Naive thymus-derived CD4-positive, alpha-beta T cell (primary cell): ENCODE results near the gene SMPD3. TPM values are rescaled to one million over a fixed set of nuclear protein-coding genes. Genes with fewer than 3 reads are reported as not detected.

Source experiments
- ATAC-seq: fragments of 150-1000 bp; cut with Tn5 transposase; 2 replicates; pipeline ENCODE4 v1.10.0; 2021; ENCODE audit warnings: mild to moderate bottlenecking, moderate library complexity
- CTCF ChIA-PET: fragments of 350-600 bp; sonication (Branson Sonifier 250); formaldehyde crosslinking; loops from one replicate; lab custom pipeline; 2021; ENCODE audit warnings: antibody characterized with exemption; lab: Charles Lee
- POLR2A ChIA-PET: fragments of 350-600 bp; sonication (Branson Sonifier 250); formaldehyde crosslinking; loops from one replicate; lab custom pipeline; 2021; ENCODE audit warnings: antibody characterized with exemption, inconsistent platforms; lab: Charles Lee
- DNase-seq, 9 donors: peaks; one replicate each; pipeline versions ENCODE4 v3.0.0 to v3.0.0-alpha.2; 2020 to 2022; ENCODE audit warnings: mixed read lengths in 1 of 9
- H3K27ac ChIP-seq: one replicate; pipeline ENCODE4 v1.7.0; 2013; ENCODE audit warnings: mild to moderate bottlenecking, low read depth, low read length, moderate library complexity
- H3K27me3 ChIP-seq, 2 donors: one replicate each; pipeline ENCODE4 v1.7.0; 2013; ENCODE audit warnings: low read length in 2 of 2, mild to moderate bottlenecking in 2 of 2, moderate library complexity in 2 of 2; ENCODE audit not compliant: control insufficient read depth in 2 of 2, insufficient read depth in 2 of 2
- H3K36me3 ChIP-seq, 3 experiments: 1 replicate in 2 of 3; 2 replicates in 1 of 3; pipeline ENCODE4 v1.7.0; 2013; ENCODE audit warnings: low read length in 3 of 3, mild to moderate bottlenecking in 3 of 3, moderate library complexity in 1 of 3; ENCODE audit not compliant: insufficient read depth in 3 of 3, control insufficient read depth in 2 of 3
- H3K4me1 ChIP-seq, 2 donors: one replicate each; pipeline ENCODE4 v1.7.0; 2013; ENCODE audit warnings: low read length in 2 of 2, mild to moderate bottlenecking in 2 of 2, moderate library complexity in 1 of 2; ENCODE audit not compliant: control insufficient read depth in 2 of 2, insufficient read depth in 2 of 2
- H3K4me3 ChIP-seq: 2 replicates; pipeline ENCODE4 v1.7.0; 2013; ENCODE audit warnings: mild to moderate bottlenecking, low read length
- H3K9me3 ChIP-seq, 3 experiments: 1 replicate in 2 of 3; 2 replicates in 1 of 3; pipeline ENCODE4 v1.7.0; 2013; ENCODE audit warnings: low read length in 3 of 3; ENCODE audit not compliant: control insufficient read depth in 2 of 3
- H3K27ac Mint-ChIP-seq, 9 donors: one replicate each; pipeline ENCODE4 v1.8.0; 2020 to 2022; ENCODE audit warnings: mixed read lengths in 9 of 9, mild to moderate bottlenecking in 8 of 9, moderate library complexity in 5 of 9, inconsistent platforms in 2 of 9
- H3K27me3 Mint-ChIP-seq, 5 donors: one replicate each; pipeline ENCODE4 v1.8.0; 2021 to 2022; ENCODE audit warnings: mixed read lengths in 5 of 5, mild to moderate bottlenecking in 1 of 5
- H3K36me3 Mint-ChIP-seq, 5 donors: one replicate each; pipeline ENCODE4 v1.8.0; 2020 to 2022; ENCODE audit warnings: mixed read lengths in 5 of 5, mild to moderate bottlenecking in 3 of 5, inconsistent platforms in 1 of 5
- H3K4me1 Mint-ChIP-seq, 7 donors: one replicate each; pipeline ENCODE4 v1.8.0; 2020 to 2022; ENCODE audit warnings: mixed read lengths in 7 of 7, mild to moderate bottlenecking in 3 of 7, inconsistent platforms in 1 of 7
- H3K4me3 Mint-ChIP-seq, 10 donors: one replicate each; pipeline ENCODE4 v1.8.0; 2020 to 2022; ENCODE audit warnings: mild to moderate bottlenecking in 10 of 10, mixed read lengths in 10 of 10, moderate library complexity in 6 of 10, inconsistent platforms in 2 of 10
- H3K9me3 Mint-ChIP-seq, 11 donors: one replicate each; pipeline ENCODE4 v1.8.0; 2020 to 2022; ENCODE audit warnings: mixed read lengths in 11 of 11, mild to moderate bottlenecking in 4 of 11, inconsistent platforms in 1 of 11, moderate library complexity in 1 of 11
- intact Hi-C, 2 donors: fragments of 100-400 bp; cut with micrococcal nuclease; formaldehyde crosslinking; loops; one replicate each; pipeline ENCODE4 v1.15.1; 2023
- polyA plus RNA-seq, 2 donors: library from polyadenylated mRNA; unstranded; fragments of 300-500 nt; fragmentation: Illumina TruSeq; gene quantifications; one replicate each; pipeline ENCODE4 v1.2.3, GENCODE V29; 2021
- total RNA-seq, 6 experiments: library from RNA in 5 of 6; stranded (reverse) in 5 of 6; gene quantifications; 1 replicate in 5 of 6; 2 replicates in 1 of 6; pipeline ENCODE4 v1.2.3 and lab custom pipeline; 2021 to 2026

SMPD3 gene
- total and polyA plus RNA-seq, 7 experiments from 2014 or later = 0.32 to 6.1 (median 1.8) TPM

DNA sequence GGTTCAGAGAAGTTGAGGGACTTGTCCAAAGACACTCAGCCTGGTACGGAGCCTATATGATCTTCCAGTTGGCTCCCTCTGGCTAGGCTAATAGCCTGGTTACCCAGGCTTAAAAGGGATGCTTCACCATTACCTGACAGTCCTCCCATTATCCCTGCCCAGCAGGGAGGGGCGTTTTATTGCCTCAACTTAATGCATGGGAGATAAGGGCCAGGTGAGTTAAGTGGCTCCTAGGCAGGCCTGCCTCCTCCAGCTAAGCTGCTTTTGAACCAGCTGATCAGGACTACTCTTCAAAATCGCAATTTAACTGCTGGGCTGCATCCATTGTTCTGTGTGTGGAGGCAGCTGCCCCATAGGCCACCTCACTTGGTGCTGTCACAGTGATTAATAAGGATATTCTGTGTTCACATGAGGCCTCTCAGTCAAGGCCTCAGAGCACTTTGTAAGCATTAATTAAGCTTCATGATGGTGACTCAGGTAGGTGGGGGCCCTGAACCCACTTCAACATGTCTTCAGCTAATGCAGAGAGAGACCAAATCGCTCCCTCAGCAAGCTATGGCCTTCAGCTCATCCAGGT lies 27.9 kb downstream of the SMPD3 start:
- Histone ChIP-seq H3K36me3 (no peaks in the 10 kb centered on the region), H3K9me3 (no peaks in the 10 kb centered on the region), H3K27ac (no peak overlapping the region), H3K4me3 (no peak overlapping the region), H3K27me3 (no peaks in the 10 kb centered on the region), H3K4me1 (peaks cover 40 to 78% of the 10 kb centered on the region in 2 donors)
- H3K4me1 Mint-ChIP-seq = peaks cover 44 to 89% (median 83%) of the 10 kb centered on the region in 7 donors
- peaks cover 0 to 3% (median 0%) of the 10 kb centered on the region in 5 donors for H3K27me3 Mint-ChIP-seq
- H3K36me3 Mint-ChIP-seq = peaks cover 0 to 7% (median 0%) of the 10 kb centered on the region in 5 donors
- H3K9me3 Mint-ChIP-seq = peaks cover 0 to 3% (median 0%) of the 10 kb centered on the region in 11 donors
- ChIA-PET CTCF (interaction anchor here (0.7 to 2.5 kb wide), 3 partner anchors 45 to 156 kb away, joined by 4 to 5 read pairs (median 4); no protein-coding TSS in a partner anchor), POLR2A (interaction anchor here (1.3 kb wide), 1 partner anchor 13 kb away, joined by 9 read pairs; no protein-coding TSS in a partner anchor)
- ATAC-seq = no peak
- no peak for DNase-seq
- no peak overlapping the region for H3K4me3 Mint-ChIP-seq
- intact Hi-C loops = no loop called here
- H3K27ac Mint-ChIP-seq = peak overlapping the region in 6 of 9 donors; percentile 94 to 100 (median 98)

DNA sequence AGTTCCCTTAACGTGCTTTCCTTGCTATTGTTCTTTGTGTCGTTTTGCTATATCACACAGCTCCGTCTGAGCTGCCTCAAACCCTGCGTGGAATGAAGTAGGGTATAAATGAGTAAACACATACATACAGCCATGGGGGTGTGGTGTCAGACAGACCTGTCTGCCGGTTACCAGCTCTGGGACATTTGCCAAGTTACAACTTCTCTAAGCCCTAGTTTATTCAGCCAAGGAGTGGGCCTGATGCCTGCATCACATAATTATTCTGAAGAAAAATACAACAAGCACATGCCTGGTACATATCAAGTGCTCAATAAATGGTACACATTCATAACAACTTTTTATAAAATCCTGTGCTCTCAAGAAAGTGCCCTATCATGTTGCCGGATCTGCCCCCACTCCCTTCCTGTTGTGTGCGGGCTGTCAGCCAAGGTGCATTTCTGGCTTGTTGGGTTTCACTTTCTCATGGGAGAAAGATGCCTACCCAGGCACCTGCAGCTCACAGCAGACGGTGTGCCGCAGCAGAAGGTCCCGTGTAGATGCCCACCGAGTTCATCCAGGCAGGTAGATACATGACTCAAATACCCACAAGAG lies 30.5 kb downstream of the SMPD3 start:
- H3K27ac ChIP-seq = peak overlapping the region; percentile 67
- no peaks in the 10 kb centered on the region for H3K36me3 ChIP-seq
- intact Hi-C loops = loop anchor here (1.0 to 5.0 kb wide), 10 partner anchors 8 to 171 kb away; partner anchors contain the start of genes SMPD3 (in 2 of the 2) and PLA2G15 (in 1 of the 2)
- peak; percentile 92 for ATAC-seq
- Mint-ChIP-seq H3K27me3 (no peaks in the 10 kb centered on the region), H3K4me1 (peaks cover 44 to 89% (median 75%) of the 10 kb centered on the region in 7 donors), H3K4me3 (peak overlapping the region; percentile 76 to 89 (median 86)), H3K27ac (peak overlapping the region; percentile 94 to 100 (median 98)), H3K9me3 (peaks cover 0 to 3% (median 0%) of the 10 kb centered on the region in 11 donors), H3K36me3 (peaks cover 0 to 7% (median 0%) of the 10 kb centered on the region in 5 donors)
- DNase-seq = peak; percentile 35 to 91 (median 85)
- no peaks in the 10 kb centered on the region for H3K27me3 ChIP-seq
- CTCF ChIA-PET = interaction anchor here (0.6 to 4.8 kb wide), 13 partner anchors 9 to 129 kb away, joined by 3 to 29 read pairs (median 4); no protein-coding TSS in a partner anchor
- POLR2A ChIA-PET = interaction anchor here (0.6 to 3.6 kb wide), 21 partner anchors 9 to 715 kb away, joined by 3 to 27 read pairs (median 5); partner anchors contain the start of genes CHTF8, NFATC3, PRMT7 and SLC7A6OS
- peaks cover 40 to 64% of the 10 kb centered on the region in 2 donors for H3K4me1 ChIP-seq
- H3K4me3 ChIP-seq = peak overlapping the region; percentile 32
- no peaks in the 10 kb centered on the region for H3K9me3 ChIP-seq

DNA sequence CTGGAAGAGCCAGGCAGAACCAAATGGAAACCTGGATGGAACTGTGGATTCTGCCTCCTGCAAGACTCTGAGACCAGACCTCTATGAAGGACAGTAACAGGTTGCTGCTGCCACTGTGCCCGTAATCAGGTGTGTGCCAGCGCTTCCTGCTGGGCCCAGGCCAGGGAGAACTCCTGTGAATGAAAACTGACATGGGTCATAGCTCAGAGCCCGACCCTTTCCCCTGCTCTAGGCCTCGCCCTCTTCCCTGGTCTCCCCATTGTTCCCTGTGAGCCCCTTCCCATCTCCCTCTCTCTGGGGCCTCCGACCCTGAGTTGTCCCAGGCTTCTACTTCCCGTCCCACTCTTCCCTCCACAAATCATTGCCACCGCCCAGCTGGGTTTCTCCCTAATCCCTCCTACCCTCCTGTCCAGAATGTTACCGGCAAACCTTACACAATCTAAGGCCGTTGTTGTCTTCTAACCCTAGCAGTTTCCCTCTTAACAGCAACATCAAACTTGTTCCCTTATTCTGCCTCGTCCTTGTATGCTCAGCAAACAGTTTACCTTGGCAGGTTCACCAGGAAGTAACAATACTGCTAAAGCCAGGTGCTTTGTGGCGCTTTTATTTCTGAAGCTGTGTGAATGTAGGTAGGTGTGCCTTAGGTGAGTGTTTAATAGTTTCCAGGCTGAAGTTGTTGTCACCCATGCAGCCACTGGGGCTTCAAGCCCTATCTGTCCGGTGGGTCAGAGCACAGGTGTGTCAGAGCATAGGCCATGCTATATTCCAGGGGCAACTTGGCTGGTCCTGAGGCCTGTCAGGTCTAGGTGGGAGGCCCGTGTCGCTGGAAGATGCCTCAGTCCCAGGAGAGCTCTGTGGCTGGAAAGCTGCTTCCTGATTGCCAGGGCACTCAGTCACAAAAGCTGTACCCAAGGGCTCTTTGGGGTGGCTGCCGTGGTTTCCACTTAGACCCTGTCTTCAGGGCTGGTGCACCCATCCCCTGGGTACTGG lies 32.0 kb downstream of the SMPD3 start:
- Histone ChIP-seq H3K36me3 (no peaks in the 10 kb centered on the region), H3K27me3 (no peaks in the 10 kb centered on the region), H3K4me1 (peaks cover 40 to 52% of the 10 kb centered on the region in 2 donors), H3K27ac (peak overlapping the region; percentile 67), H3K9me3 (no peaks in the 10 kb centered on the region), H3K4me3 (peak overlapping the region; percentile 12)
- no peaks in the 10 kb centered on the region for H3K27me3 Mint-ChIP-seq
- DNase-seq = peak in 1 of 9 donors; percentile 22
- peaks cover 0 to 3% (median 0%) of the 10 kb centered on the region in 11 donors for H3K9me3 Mint-ChIP-seq
- H3K4me1 Mint-ChIP-seq = peaks cover 41 to 75% (median 63%) of the 10 kb centered on the region in 7 donors
- H3K4me3 Mint-ChIP-seq = peak overlapping the region in 8 of 10 donors; percentile 2 to 87 (median 44)
- ATAC-seq = no peak
- H3K36me3 Mint-ChIP-seq = peaks cover 0 to 9% (median 0%) of the 10 kb centered on the region in 5 donors
- ChIA-PET POLR2A (interaction anchor here (1.1 to 3.6 kb wide), 9 partner anchors 9 to 334 kb away, joined by 3 to 27 read pairs (median 11); partner anchors contain the start of genes PRMT7 and SLC7A6OS), CTCF (interaction anchor here (0.9 to 4.8 kb wide), 4 partner anchors 9 to 105 kb away, joined by 3 to 29 read pairs (median 4); no protein-coding TSS in a partner anchor)
- peak overlapping the region; percentile 94 to 100 (median 98) for H3K27ac Mint-ChIP-seq
- intact Hi-C loops = loop anchor here (5.0 kb wide), 4 partner anchors 49 to 169 kb away; partner anchors contain the start of gene PLA2G15 (in 1 of the 2)

DNA sequence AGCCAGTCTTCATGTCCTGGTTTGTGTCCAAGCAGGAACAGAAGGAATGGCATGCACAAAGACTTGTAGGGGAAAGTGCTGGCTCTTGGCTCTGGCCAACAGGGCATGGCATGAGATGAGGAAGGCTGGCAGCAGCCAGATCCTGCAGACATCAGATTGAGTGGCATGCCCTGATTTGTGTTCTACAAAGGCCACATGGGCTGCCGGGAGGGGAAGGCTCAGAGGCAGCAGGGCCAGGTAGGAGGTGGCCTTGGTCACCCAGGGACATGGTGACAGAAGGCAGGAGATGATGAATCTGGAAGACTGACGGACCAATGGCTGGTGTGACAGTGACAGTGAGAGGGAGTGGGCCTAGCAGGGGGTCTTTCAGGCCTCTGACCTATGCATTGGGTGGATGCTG lies 33.7 kb downstream of the SMPD3 start:
- peaks cover 0 to 9% (median 0%) of the 10 kb centered on the region in 5 donors for H3K36me3 Mint-ChIP-seq
- H3K9me3 Mint-ChIP-seq = peaks cover 0 to 3% (median 0%) of the 10 kb centered on the region in 11 donors
- POLR2A ChIA-PET = no interaction called here
- DNase-seq (no peak), ATAC-seq (no peak)
- H3K27ac Mint-ChIP-seq = peak overlapping the region; percentile 33 to 91 (median 85)
- CTCF ChIA-PET = no interaction called here
- no peaks in the 10 kb centered on the region for H3K36me3 ChIP-seq
- no peak overlapping the region for H3K27ac ChIP-seq
- peak overlapping the region in 3 of 10 donors; percentile 21 to 43 (median 36) for H3K4me3 Mint-ChIP-seq
- intact Hi-C loops = no loop called here
- no peak overlapping the region for H3K4me3 ChIP-seq
- H3K4me1 Mint-ChIP-seq = peaks cover 38 to 61% (median 52%) of the 10 kb centered on the region in 7 donors
- H3K9me3 ChIP-seq = no peaks in the 10 kb centered on the region
- H3K27me3 ChIP-seq = no peaks in the 10 kb centered on the region
- peaks cover 39 to 42% of the 10 kb centered on the region in 2 donors for H3K4me1 ChIP-seq
- no peaks in the 10 kb centered on the region for H3K27me3 Mint-ChIP-seq

DNA sequence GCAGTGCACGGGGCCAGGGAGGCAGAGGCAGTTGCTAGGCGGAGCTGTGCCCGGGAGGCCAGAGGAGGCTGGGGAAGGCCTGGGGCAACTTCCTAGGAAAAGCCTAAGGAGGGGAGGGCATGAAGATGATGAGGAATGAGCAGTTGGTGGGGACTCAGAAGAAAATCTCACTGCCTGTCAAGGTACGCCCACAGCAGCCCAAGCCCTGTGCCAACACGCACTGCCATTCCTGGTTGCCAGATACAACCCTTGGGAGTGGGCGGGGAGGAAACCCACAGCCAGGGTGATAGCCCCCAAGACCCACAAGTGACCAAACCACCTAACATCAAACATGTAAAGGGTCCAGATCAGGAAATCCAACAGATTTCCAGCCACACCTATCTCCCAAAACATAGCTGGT lies 36.2 kb downstream of the SMPD3 start:
- Histone ChIP-seq H3K27ac (no peak overlapping the region), H3K4me1 (peaks cover 15 to 18% of the 10 kb centered on the region in 2 donors), H3K27me3 (no peaks in the 10 kb centered on the region), H3K4me3 (no peak overlapping the region), H3K36me3 (peaks cover 0 to 3% (median 0%) of the 10 kb centered on the region in 3 experiments), H3K9me3 (no peaks in the 10 kb centered on the region)
- DNase-seq (no peak), ATAC-seq (no peak)
- peaks cover 18 to 36% (median 27%) of the 10 kb centered on the region in 7 donors for H3K4me1 Mint-ChIP-seq
- H3K9me3 Mint-ChIP-seq = no peaks in the 10 kb centered on the region
- ChIA-PET CTCF (interaction anchor here (1.1 kb wide), 1 partner anchor 27 kb away, joined by 3 read pairs; no protein-coding TSS in a partner anchor), POLR2A (no interaction called here)
- intact Hi-C loops = no loop called here
- H3K27ac Mint-ChIP-seq = peak overlapping the region in 1 of 9 donors; percentile 8
- no peak overlapping the region for H3K4me3 Mint-ChIP-seq
- peaks cover 0 to 15% (median 0%) of the 10 kb centered on the region in 5 donors for H3K27me3 Mint-ChIP-seq
- H3K36me3 Mint-ChIP-seq = peaks cover 0 to 2% (median 0%) of the 10 kb centered on the region in 5 donors
